ENCODE data around the gene GAS7. TPM values are rescaled to one million over a fixed set of nuclear protein-coding genes. Genes with fewer than 3 reads are reported as not detected.
"Not testable (repeated sequence)": the region's sequence is repeated elsewhere in the genome, so short reads cannot be mapped to it uniquely, and the experiment has no call there.

GAS7 gene
- total and polyA plus RNA-seq, 2 of the 13 experiments (the other 11 are each of a cell fraction or from before 2014, with no cell fraction given) = 1.0 to 5.2 TPM

DNA sequence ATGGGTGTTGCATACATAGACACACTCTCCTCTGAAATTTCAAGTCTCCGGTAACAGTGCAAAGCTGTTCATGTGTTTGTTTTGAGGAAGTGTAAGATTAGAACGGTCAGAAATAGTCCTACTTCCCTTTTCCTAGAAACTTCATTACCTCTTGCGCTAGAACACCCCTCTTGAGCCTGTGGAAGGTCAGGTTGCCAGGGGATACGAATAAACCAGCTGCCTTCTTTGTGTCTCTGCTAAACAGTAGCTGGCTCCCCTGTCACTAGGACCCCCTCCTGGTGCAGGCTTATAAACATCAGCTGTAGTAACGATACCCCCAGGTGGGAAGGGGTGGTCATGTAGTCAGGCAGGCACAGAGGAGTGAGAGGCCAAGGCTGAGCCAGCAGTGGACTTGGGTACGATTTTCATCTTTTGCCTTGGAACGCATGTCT is 179.9 kb downstream of the GAS7 start (continued):
- TF ChIP-seq, protein P1, sequence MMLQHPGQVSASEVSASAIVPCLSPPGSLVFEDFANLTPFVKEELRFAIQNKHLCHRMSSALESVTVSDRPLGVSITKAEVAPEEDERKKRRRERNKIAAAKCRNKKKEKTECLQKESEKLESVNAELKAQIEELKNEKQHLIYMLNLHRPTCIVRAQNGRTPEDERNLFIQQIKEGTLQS (CRISPR knock-in tag; IDR thresholded peaks at IDR 0.05) = no peak
- TF ChIP-seq ZNF33B (CRISPR knock-in tag; IDR thresholded peaks at IDR 0.05) = no peak

DNA sequence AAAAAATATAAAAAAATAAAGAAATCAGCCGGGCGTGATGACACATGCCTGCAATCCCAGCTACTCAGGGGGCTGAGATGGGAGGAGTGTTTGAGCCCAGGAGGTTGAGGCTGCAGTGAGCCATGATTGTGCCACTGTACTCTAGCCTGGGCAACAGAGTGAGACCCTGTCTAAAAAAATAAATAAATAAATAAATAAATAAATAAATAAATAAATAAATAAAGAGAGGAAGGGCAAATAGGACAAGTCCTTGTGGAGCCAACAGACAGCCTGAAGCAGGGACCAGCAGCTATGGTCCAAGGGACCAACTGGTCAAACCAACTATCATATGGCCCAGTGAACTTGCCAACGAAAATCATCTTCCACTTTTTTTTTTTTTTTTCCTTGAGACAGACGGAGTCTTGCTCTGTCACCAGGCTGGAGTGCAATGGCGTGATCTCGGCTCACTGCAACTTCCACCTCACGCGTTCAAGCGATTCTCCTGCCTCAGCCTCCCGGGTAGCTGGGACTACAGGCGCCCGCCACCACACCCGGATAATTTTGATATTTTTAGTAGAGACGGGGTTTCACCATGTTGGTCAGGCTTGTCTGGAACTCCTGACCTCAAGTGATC is 181.3 kb downstream of the GAS7 start:
- FAIRE-seq; BruUV-seq (replicated peaks); in situ Hi-C loops (cut with HindIII; ENCODE audit: extremely low pct_ligation_motif_present, low pct_unique_long_range_greater_than_20kb); H3K4me2 ChIP-seq (ENCODE audit: low read depth, low read length); H3K9me3 ChIP-seq (ENCODE audit: low read length); H3K9ac ChIP-seq (ENCODE audit: insufficient read depth, low read depth, low read length); H3K27ac ChIP-seq (ENCODE audit: extremely low read length, insufficient read depth, low read length); H3K36me3 ChIP-seq (replicated peaks in 1 of 2; ENCODE audit: control insufficient read depth in 1 of 2, insufficient read depth in 2 of 2, low read length in 2 of 2); H3K79me2 ChIP-seq (ENCODE audit: insufficient read depth, low read length); POLR2A ChIA-PET; H2AFZ ChIP-seq (ENCODE audit: low read length); DNase-seq (ENCODE audit: low spot score); H3K4me1 ChIP-seq (ENCODE audit: insufficient read depth, low read length); H3K4me3 ChIP-seq (replicated peaks in 1 of 3; ENCODE audit: insufficient read depth in 1 of 3, low read depth in 2 of 3, low read length in 3 of 3); intact Hi-C loops (cut with micrococcal nuclease; ENCODE audit: unreplicated experiment); CTCF ChIA-PET (ENCODE audit: low intra/inter-chr PET ratio, low total read pairs); H4K20me1 ChIP-seq (ENCODE audit: insufficient read depth, low read length); ATAC-seq: not testable (repeated sequence)
- 57% methylated on average over 14 of the region's 14 CpGs for WGBS (ENCODE audit: low lambda C conversion rate)
- H3K27me3 ChIP-seq (ENCODE audit: control insufficient read depth in 1 of 2, insufficient read depth in 2 of 2, low read length in 2 of 2) = peaks cover 0 to 22% of the 10 kb centered on the region in 2 experiments; a peak in 4 of 5 replicates

DNA sequence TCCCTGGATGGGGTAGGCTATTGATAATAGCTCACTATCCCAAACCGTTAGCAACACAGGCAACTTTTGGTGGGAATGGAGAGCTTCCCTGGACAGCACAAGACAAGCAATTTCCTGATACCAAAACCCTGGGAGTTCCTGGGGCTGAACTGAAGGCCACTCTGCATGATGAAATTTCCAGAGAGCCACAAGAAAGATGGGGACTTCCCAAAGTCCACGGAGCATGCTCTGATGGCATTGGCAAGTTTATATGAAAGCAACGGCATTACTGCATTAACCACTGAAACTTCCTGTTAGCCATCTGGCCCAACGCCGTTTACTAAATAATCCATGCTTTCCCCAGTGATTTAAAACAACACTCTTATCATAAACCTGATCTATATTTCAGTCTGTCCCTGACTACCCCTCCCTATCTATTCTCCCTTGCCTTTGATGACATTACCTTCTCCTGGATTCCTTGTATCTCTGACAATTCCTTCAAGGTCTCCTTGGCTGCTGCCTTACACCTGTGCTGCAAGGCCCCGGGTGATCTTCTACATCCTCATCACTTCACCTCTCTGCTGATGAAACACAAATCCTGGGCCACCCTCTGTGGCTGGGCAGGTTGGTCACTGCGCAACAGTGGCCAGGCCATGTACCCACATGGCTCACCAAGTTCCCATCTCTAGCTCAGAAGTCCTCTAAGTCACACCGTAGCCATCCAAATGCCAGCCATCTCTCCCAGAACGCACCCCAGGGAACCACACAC is 184.9 kb downstream of the GAS7 start:
- H3K27me3 ChIP-seq (ENCODE audit: control insufficient read depth in 1 of 2, insufficient read depth in 2 of 2, low read length in 2 of 2) = peaks cover 0 to 10% of the 10 kb centered on the region in 2 experiments; a peak in 3 of 5 replicates
- ChIA-PET CTCF (ENCODE audit: low intra/inter-chr PET ratio, low total read pairs) (no interaction called here), POLR2A (no interaction called here)
- WGBS (ENCODE audit: low lambda C conversion rate) = 7% methylated on average over 9 of the region's 9 CpGs
- H3K27ac ChIP-seq (ENCODE audit: extremely low read length, insufficient read depth, low read length) = no peak overlapping the region
- intact Hi-C loops (cut with micrococcal nuclease; ENCODE audit: unreplicated experiment) = no loop called here
- BruUV-seq (replicated peaks) = no TSS peak
- no peak overlapping the region for H3K4me2 ChIP-seq (ENCODE audit: low read depth, low read length)
- H3K9me3 ChIP-seq (ENCODE audit: low read length) = no peaks in the 10 kb centered on the region
- H2AFZ ChIP-seq (ENCODE audit: low read length) = no peak overlapping the region
- DNase-seq (ENCODE audit: low spot score) (no peak), ATAC-seq (no peak), FAIRE-seq (no peak)
- H4K20me1 ChIP-seq (ENCODE audit: insufficient read depth, low read length) = no peaks in the 10 kb centered on the region
- in situ Hi-C loops (cut with HindIII; ENCODE audit: extremely low pct_ligation_motif_present, low pct_unique_long_range_greater_than_20kb) = no loop called here
- no peaks in the 10 kb centered on the region for H3K4me1 ChIP-seq (ENCODE audit: insufficient read depth, low read length)
- H3K4me3 ChIP-seq (replicated peaks in 1 of 3; ENCODE audit: insufficient read depth in 1 of 3, low read depth in 2 of 3, low read length in 3 of 3) = no peak overlapping the region
- no peaks in the 10 kb centered on the region for H3K79me2 ChIP-seq (ENCODE audit: insufficient read depth, low read length)
- H3K9ac ChIP-seq (ENCODE audit: insufficient read depth, low read depth, low read length) = no peak overlapping the region
- H3K36me3 ChIP-seq (replicated peaks in 1 of 2; ENCODE audit: control insufficient read depth in 1 of 2, insufficient read depth in 2 of 2, low read length in 2 of 2) = no peaks in the 10 kb centered on the region
- TF ChIP-seq ZNF572 (CRISPR knock-in tag; IDR thresholded peaks at IDR 0.05) (no peak), ZFP62 (CRISPR knock-in tag; IDR thresholded peaks at IDR 0.05) (no peak), PCBP1 (IDR thresholded peaks at IDR 0.05; ENCODE audit: borderline replicate concordance, low read depth, low read length) (no peak), HMG20B (CRISPR knock-in tag; conservative IDR thresholded peaks at IDR 0.05) (no peak), SYNCRIP (IDR thresholded peaks at IDR 0.05; ENCODE audit: insufficient read depth, low read depth, low read length) (no peak), SNRNP70 (IDR thresholded peaks at IDR 0.05; ENCODE audit: low read depth, low read length) (no peak), ZNF777 (CRISPR knock-in tag; IDR thresholded peaks at IDR 0.05) (no peak), EED (CRISPR knock-in tag; IDR thresholded peaks at IDR 0.05) (no peak)
- TF ChIP-seq, protein P2, sequence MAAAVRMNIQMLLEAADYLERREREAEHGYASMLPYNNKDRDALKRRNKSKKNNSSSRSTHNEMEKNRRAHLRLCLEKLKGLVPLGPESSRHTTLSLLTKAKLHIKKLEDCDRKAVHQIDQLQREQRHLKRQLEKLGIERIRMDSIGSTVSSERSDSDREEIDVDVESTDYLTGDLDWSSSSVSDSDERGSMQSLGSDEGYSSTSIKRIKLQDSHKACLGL (CRISPR knock-in tag; IDR thresholded peaks at IDR 0.05) = no peak
- TF ChIP-seq, protein P3, sequence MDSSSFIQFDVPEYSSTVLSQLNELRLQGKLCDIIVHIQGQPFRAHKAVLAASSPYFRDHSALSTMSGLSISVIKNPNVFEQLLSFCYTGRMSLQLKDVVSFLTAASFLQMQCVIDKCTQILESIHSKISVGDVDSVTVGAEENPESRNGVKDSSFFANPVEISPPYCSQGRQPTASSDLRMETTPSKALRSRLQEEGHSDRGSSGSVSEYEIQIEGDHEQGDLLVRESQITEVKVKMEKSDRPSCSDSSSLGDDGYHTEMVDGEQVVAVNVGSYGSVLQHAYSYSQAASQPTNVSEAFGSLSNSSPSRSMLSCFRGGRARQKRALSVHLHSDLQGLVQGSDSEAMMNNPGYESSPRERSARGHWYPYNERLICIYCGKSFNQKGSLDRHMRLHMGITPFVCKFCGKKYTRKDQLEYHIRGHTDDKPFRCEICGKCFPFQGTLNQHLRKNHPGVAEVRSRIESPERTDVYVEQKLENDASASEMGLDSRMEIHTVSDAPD (CRISPR knock-in tag; IDR thresholded peaks at IDR 0.05) = no peak
- TF ChIP-seq, protein P4, sequence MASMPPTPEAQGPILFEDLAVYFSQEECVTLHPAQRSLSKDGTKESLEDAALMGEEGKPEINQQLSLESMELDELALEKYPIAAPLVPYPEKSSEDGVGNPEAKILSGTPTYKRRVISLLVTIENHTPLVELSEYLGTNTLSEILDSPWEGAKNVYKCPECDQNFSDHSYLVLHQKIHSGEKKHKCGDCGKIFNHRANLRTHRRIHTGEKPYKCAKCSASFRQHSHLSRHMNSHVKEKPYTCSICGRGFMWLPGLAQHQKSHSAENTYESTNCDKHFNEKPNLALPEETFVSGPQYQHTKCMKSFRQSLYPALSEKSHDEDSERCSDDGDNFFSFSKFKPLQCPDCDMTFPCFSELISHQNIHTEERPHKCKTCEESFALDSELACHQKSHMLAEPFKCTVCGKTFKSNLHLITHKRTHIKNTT (CRISPR knock-in tag; IDR thresholded peaks at IDR 0.05) = no peak
